SH-SY5Y (cell line): Measurements from ENCODE around the gene SLF2.

Experiments used
- GATA2 ChIP-seq: IDR thresholded peaks from 2 replicates; pipeline ENCODE4 v1.6.1; 2011; ENCODE audit warnings: mild to moderate bottlenecking, low read depth, low read length
- GATA3 ChIP-seq: IDR thresholded peaks from 2 replicates; pipeline ENCODE4 v1.6.1; 2011; ENCODE audit warnings: low read depth, mild to moderate bottlenecking, low read length, moderate library complexity

DNA sequence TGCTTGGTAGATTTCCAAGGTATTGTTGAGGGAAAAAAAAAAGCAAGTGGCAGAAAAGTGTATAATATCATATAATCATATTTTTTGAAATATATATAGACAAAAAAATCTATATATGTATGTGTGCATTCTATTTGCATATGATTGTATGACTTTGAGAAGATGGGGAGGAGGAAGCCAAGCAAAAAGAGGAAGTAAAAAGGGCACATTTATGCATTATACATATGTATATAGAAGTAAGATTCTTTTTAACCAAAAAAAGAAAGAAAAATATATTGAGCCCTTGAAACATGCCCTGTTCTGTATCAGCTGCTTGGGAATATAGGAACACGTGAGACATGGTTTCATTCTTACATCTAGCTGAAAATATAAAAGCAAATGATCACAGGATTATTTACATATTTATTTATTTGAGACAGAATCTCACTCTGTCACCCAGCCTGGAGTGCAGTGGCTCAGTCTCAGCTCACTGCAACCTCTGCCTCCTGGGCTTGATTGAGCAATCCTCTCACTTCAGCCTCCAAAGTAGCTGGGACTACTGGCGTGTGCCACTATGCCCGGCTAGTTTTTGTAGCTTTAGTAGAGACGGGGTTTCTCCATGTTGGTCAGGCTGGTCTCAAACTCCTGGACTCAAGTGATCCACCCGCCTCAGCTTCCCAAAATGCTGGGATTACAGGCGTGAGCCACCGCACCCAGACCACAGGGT is 18.0 kb upstream of the SLF2 start:
- no peak for TF ChIP-seq GATA2
- TF ChIP-seq GATA3: no peak
